Measurements from ENCODE around the gene NOX5.
A peak's percentile ranks its signal among the peaks of the same experiment; 100 is the strongest.
"Not testable (repeated sequence)": the region's sequence is repeated elsewhere in the genome, so short reads cannot be mapped to it uniquely, and the experiment has no call there.

The NOX5 gene, protein sequence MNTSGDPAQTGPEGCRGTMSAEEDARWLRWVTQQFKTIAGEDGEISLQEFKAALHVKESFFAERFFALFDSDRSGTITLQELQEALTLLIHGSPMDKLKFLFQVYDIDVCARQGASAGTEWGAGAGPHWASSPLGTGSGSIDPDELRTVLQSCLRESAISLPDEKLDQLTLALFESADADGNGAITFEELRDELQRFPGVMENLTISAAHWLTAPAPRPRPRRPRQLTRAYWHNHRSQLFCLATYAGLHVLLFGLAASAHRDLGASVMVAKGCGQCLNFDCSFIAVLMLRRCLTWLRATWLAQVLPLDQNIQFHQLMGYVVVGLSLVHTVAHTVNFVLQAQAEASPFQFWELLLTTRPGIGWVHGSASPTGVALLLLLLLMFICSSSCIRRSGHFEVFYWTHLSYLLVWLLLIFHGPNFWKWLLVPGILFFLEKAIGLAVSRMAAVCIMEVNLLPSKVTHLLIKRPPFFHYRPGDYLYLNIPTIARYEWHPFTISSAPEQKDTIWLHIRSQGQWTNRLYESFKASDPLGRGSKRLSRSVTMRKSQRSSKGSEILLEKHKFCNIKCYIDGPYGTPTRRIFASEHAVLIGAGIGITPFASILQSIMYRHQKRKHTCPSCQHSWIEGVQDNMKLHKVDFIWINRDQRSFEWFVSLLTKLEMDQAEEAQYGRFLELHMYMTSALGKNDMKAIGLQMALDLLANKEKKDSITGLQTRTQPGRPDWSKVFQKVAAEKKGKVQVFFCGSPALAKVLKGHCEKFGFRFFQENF

DNA sequence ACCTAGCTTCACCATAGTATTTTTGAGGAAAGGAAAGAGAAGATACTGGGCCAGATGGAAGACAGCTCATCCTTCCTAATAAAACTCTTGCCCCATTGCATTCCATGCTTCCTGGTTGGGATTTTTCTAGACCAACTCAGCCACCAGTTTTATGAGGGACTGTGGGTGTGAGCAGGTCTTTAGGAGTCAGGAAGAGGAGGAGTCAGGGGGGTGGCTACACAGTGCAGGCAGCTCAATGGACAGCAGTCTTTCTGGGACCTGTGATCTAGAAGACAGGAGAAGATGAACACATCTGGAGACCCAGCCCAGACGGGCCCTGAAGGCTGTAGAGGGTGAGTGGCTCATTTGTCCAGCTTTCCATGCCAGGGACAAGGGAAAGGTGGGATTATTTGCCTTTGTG is at the start of gene NOX5:
Gene NOX5, plus strand, starts transcription at position 242 of the 400 bp plus-strand sequence. Its CDS starts 41 bp downstream, at position 283.
- no peak for DNase-seq (ENCODE audit: low spot score)

DNA sequence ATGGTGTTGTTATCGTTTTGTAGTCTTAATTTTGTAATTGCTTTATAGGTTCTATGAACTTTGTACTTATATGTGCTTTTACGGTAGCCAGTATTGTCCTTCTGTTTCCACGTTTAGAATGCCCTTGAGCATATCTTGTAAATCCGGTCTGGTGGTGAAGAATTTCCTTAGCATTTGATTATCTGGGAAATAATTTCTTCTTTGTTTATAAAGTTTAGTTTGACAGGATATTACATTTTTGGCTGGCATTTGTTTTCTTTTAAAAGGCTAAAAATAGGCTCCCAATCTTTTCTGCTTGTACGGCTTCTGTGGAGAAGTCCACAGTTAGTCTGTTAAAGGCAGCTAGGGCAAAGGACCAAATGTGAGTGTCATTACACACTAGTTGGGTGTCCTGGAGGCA is 47.5 kb upstream of the NOX5 start:
- DNase-seq (ENCODE audit: low spot score) = no peak

DNA sequence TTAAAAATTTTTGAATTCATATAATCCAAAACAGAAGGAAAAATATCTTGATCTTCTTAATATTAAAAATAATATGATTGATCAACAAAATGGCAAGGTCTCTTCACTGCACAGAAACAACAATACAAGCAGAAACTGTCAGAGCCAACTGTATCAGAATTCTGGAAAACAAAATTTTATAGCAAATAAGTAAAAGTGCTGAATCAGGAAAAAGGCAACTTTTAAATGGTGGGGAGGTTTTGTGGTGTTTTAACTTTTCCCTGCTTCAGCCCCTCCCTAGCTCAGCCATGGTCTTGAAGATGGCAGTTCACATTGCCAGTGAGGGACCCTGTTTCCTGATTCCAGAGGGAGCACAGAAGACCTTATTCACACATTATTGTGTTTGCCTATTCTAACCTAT is 46.5 kb upstream of the NOX5 start:
- no peak for DNase-seq (ENCODE audit: low spot score)

DNA sequence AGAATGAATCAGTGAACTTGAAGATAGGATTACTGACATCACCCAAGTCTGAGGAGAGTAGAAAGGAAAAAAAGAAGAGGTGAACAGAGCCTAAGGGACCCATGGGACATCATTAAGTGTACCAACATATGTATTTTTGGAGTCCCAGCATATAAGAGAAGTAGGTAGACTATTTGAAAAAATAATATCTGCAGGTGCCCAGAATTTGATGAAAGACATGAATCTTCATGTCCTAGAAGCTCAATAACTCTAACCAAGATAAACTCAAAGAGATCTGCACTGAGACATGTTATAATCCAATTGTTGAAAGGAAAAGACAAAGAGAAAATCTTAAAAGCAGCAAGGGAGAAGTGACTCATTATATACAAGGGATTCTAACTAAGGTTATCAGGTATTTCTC is 45.2 kb upstream of the NOX5 start:
- DNase-seq (ENCODE audit: low spot score) = no peak

DNA sequence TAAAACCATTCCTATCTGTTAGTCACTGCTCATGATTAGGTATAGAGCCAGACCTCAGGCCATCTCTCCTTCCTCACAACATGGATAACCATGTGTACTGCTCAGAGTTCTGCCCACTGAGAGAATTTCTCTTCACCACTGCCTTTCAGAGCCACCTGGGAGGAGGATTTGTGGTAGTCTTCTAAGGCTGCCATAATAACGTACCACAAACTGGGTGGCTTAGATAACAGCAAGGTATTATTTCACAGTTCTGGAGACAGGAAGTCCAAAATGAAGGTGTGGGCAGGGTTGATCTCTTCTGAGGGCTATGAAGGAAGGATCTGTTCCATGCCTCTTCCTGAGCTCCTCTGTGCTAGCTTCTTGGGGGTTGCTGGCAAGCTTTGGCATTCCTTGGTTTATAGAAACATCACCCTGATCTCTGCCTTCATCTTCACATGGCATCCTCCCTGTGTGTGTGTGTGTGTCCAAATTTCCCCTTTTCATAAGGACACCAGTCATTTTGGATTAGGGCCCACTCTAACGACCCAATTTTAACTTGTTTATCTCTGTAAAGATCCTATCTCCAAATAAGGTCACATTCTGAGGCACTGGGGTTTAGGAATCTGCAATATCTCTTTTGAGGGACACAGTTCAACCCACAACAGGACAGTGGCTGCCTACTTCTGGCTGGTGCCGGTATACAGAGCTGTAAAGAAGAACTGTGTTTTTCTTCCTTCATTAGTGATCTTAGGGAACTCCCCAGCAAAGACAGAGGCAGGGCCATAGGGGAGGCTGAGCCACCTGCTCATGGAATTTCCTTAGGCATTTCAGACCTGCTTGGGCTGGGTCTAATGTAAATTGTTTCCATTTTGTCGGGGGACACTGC is 42.1 kb upstream of the NOX5 start:
- DNase-seq (ENCODE audit: low spot score) = no peak

DNA sequence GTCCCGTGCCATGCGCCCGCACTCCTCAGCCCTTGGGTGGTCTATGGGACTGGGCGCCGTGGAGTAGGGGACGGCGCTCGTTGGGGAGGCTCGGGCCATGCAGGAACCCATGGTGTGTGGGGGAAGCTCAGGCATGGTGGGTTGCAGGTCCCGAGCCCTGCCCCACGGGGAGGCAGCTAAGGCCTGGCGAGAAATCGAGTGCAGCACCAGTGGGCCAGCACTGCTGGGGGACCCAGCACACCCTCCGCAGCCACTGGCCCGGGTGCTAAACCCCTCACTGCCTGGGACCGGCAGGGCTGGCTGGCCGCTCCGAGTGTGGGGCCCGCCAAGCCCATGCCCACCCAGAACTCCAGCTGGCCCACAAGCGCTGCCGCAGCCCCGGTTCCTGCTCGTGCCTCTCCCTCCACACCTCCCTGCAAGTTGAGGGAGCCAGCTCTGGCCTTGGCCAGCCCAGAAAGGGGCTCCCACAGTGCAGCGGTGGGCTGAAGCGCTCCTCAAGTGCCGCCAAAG is 38.8 kb upstream of the NOX5 start:
- not testable (repeated sequence) for DNase-seq (ENCODE audit: low spot score)

DNA sequence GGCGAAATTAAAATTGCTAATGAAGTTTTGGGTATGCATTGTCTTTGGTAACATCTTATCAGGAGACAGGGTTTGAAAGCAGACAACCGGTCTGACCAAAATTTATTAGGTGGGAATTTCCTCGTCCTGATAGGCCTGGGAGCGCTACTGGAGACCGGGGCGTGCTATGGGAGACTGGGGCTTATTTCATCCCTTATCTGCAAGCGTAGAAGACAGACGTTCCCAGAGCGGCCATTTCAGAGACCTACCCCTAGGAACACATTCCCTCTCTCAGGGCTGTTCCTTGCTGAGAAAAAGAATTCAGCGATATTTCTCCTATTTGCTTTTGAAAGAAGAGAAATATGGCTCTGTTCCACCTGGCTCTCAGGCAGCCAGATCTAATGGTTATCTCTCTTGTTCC is 37.1 kb upstream of the NOX5 start:
- DNase-seq (ENCODE audit: low spot score) = not testable (repeated sequence)

DNA sequence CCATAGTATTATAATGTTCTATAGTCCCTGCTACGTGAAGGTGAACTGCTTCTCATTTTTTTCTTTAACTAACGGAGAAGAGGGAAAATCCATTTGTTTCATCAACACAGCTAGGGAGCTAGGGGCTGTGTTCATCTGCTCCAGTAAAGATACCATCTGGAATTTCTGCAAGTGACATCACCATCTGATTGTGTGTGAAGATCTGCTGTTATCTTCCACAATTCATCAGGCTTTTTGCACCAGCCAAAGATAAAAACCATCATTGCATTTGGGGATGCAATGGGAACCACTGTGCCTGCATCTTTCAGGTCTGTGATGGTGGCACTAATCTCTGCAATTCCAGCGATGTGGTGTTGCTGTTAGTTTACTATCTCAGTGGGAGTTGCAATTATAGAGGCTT is 35.5 kb upstream of the NOX5 start:
- DNase-seq (ENCODE audit: low spot score) = no peak

DNA sequence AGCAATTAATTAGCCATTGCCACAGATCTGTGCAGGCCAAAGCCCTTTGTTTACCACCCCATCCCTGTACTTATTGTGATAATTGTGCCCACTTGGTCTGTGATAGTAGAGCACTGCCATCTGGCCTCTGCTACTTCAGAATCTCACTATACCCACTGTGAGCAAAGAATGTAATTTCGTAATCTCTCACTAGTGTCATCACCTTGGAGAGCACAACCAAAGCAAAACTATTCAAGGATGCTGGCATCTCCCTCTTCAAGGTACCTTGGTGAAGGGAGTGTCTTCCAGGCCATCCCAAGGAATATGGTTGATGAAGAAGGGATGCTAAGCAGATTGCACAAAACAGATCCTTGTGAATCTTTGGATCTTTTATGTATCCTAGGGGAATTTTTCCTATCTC is 34.7 kb upstream of the NOX5 start:
- DNase-seq (ENCODE audit: low spot score) = no peak

DNA sequence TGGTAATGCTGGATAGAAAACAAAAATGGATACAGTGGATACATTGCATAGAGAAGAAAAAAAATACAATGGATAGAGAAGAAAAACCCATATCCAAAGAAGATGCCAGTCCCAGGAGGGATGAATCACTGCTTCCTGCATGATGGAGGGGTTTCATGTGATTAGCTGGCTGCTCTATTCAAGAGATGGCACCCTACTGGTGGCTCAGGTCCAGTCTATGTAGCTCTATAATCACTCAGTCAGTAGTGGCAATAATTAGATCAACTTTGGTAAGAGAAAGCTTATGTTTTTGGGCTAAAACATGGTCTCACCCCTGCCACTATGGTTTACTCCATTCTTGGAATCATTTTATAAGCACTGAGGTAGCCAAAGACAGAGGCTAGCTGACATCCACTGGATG is 33.7 kb upstream of the NOX5 start:
- no peak for DNase-seq (ENCODE audit: low spot score)

DNA sequence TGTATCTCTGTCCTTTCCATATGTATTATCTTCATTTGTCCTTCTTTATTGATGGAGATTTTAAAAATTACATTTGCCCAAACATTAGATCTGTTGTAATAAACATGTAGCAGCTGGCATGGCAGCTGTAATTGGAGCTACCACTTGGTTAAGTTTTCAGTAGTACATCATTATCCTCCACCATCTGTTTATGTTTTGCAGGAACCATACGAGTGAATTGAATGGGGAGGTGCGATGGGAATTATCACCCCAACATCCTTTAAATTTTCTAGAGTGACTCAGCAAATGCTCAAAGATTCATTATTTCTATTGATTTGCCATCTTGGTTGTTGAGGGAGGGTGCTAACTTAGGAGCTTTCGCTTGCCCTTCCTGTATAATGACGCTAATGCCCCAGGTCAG is 32.6 kb upstream of the NOX5 start:
- DNase-seq (ENCODE audit: low spot score) = no peak

DNA sequence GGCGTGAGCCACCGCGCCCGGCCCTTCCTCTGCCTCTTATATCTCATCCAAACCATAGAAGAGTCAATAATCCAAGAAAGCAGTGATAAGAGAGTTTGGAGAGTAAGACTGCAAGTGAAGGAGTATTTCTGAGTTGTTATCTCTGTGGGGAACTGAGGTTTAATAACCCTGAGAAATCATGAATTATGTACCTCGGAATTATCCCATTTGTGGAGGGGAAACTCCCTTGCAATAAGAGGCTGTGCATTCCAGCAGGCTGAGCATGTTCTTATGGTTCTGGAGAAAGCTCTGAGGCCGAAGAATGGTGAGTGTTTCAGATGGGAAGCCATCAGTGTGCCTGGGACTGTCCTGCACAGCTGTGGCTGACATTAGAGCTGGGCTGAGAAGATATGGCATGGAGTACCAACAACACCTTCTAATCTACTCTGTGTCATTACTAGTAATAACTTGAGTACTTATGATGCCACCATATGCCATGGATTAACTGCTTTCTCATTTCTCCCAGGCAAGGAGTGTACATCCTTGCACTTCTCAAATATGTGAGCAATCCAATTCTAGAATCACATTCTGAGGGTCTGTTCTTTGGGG is 31.4 kb upstream of the NOX5 start:
- peak; percentile 74 for DNase-seq (ENCODE audit: low spot score)

DNA sequence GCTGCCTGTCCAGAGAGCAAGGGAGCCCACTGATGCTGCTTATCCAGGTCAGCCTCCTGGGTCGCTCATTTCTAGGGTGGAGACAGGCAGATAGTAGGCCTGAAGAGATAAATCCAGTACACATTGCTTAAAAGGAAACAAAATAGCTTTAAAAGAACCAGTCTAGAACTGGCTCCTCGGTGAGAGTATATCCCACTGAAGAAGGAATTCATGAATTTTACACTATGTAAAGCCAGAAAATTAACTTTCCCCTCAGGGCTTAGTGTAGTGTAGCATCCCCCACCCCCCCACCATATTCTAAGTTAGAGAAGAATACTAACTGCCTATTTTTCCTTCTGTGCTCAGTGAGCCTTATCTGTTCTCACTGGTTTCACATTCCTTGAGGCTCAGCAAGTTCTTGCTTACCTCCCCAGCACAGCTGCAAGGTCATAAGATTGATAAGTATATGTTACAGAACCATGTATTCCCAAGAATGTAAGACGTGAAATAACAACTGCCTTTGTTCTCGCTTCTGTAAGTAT is 30.5 kb upstream of the NOX5 start:
- peak; percentile 77 for DNase-seq (ENCODE audit: low spot score)

DNA sequence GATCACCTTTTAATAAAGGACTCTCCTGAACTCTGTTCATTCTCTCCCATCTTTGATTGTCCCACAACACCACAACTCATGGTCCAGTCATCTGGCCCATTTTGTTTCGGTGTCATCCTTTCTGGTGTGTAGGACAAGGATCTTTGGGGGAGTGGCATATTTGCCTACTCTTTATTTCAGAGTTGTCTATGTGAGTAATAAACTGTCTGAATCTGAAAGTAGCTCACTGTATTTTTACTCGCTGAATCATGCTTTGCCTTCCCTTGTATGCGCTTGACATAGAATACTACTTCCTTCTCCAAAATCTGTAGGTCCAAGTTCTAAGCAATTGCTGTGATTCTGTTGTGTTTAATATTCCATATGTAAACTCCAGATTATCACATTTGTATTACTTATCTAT is 29.9 kb upstream of the NOX5 start:
- DNase-seq (ENCODE audit: low spot score) = peak; percentile 56

DNA sequence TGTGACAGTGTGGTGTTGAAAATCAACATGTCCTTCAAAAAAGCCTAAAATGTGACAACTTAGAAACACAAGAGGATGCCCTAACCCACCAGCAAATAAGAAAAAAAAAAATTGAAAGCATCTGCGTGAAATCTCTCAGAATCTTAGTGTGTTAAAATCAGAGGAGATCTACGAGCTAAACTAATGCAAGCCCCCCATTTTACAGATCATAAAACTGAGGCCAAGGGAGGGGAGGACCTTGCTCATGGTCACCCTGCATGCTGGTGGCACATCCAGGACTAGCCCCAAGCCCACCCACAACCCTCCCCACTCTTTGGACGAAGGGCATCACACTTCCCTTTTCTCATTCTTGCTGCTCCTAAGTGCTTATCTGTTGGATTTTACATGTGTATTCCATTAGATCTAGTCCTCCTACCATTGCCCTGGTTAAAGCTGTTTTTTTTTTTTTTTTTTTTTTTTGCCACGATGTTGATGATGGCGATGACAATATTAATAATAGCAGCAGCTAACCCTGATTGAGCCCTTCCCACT is 29.1 kb upstream of the NOX5 start:
- DNase-seq (ENCODE audit: low spot score) = no peak

DNA sequence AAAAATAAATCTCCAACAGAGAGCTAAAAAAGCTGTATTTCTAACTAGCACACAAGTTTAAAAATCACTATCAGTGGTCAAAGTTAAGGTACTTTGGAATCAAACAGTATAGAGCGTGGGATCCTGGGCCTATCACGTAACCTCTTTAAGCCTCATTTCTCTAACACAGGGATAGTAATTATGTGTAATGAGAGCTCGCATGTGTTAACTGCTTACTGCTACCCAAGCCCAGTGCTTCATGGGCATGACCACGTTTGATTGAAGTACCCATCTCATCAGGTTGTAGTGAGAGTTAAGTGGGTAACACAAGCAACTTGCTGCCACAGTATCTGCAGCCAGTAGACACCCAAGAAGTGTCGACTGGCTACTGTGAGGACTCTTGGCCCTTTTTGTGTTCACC is 28.2 kb upstream of the NOX5 start:
- DNase-seq (ENCODE audit: low spot score) = no peak

DNA sequence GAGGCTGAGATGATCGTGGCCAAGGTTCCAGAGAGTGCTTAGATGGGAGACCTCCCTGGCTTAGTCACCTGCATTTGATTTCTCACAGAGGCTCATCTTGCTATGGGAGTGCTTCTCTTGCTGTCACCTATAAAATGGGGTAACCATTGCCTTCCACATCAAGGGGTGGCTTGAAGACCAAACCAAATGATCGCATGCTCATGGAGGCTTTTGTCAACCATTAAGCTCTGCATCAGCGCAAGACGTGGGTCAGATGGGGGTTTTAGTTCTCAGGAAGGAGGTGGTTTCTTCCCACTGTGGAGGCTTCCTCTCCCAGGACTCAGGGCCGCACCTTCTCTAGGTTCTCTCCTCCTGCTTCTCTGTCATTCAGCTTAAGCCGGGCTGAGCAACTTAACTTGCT is 27.4 kb upstream of the NOX5 start:
- DNase-seq (ENCODE audit: low spot score) = no peak

DNA sequence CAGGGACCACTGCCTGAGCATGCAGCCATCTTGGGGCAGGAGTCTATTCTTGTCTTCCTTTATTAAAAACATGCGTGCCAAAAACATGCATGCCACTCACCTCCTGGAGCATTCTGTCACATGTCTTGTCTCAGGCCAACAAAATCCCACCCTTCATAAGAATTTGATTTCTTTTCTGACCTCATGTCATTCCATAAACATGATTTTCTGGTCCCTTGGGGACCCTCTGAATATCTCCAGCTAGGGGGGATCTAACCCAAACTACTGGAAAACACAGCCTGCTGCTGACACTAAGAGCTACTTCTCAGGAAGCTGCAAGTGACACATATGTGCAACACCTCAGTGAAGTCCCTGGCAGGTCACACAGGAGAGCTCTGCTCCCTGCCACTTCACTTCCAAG is 26.8 kb upstream of the NOX5 start:
- DNase-seq (ENCODE audit: low spot score) = no peak

DNA sequence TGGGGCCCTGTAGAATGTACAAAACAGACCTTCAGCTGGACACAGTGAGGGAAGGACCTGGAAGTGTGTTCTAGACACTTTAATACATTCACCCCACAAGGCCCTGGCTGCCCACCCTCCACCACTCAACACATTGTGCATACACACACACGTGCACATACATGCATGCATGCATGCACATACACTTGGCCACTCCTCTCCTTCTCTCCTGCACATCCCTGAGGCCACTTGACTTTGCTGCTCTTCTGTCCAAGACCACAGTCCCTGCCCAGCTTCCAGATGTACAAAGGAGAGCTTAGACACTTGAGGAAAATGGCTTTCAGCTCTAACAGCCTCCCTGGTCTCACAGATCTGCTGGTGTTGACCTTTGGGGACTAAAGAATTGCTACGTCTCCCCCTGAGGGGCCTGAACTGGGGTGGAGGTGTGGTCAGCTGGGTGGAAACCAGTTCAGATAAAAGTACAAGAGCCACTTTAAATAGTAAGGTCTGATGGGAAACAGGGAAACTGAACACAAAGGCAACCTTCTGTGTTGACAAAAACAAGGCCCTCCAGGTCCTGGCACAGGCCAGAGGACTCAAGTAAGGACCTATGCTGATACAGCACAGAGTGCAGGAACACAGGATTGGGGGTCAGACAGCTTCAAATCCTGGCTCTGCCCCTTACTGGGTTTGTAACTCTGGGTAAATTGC is 24.8 kb upstream of the NOX5 start:
- DNase-seq (ENCODE audit: low spot score) = no peak

DNA sequence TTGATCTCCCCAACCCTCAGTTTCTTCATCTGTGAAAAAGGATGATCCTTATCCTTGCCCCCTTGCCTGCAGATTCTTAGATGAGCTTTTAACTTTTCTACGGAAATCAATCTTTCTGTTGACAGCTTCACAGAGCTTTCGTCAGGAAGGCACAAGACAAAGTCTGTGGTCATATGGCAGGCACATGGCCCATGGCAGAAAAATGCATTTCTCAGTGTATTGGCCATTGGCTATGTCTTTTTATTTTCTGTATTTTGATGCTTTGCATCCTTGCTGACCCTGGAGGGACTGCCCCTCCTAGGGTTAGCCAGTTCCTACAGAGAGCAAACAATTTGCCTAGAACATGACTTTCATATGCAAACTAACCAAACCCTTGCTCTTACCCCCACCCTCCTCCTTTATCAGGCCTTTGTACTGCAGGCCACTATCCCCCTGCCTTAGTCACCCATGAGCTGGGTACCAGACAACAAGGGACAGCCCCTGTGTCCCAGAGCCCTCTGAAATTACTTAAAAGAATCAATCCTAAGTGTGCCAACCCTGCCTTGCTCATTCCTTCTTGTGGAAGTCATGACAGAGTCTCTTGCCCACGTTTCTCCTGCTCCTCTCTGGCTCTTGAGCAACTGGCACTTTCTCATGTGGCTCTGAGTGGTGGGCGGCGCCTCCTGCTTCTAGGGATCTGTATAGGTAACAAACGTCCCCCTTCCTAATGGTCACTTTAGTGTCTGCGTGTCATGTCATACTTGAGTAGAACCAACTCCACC is 24.1 kb upstream of the NOX5 start:
- peak; percentile 48 for DNase-seq (ENCODE audit: low spot score)
